Panc1 (cell line): Measurements from ENCODE around the gene PIK3R6. TPM values are rescaled to one million over a fixed set of nuclear protein-coding genes. Genes with fewer than 3 reads are reported as not detected.

Experiments
- ATAC-seq: fragments of 200-7000 bp; cut with Tn5 transposase; 2 replicates; pipeline ENCODE4 v1.9.1; 2020; ENCODE audit warnings: mild to moderate bottlenecking, moderate library complexity
- BruUV-seq: library from RNA; stranded (reverse); fragments of 400-500 nt; replicated peaks from 2 replicates; lab custom pipeline; 2021; lab: Mats Ljungman, UMichigan
- CTCF ChIA-PET: fragments of 300-600 bp; sonication (Branson Sonifier 250); formaldehyde crosslinking; loops from one replicate; lab custom pipeline; 2022; ENCODE audit warnings: antibody characterized with exemption; lab: Charles Lee
- POLR2A ChIA-PET: fragments of 300-600 bp; sonication (Branson Sonifier 250); formaldehyde crosslinking; loops from one replicate; lab custom pipeline; 2022; ENCODE audit warnings: antibody characterized with exemption; lab: Charles Lee
- DNase-seq: peaks from one replicate; pipeline ENCODE4 v3.0.0-alpha.2; 2010; ENCODE audit warnings: low read depth, low spot score
- H3K27ac ChIP-seq: 2 replicates; pipeline ENCODE4 v1.5.1; 2011; ENCODE audit warnings: mild to moderate bottlenecking, low read length, inconsistent platforms
- H3K27me3 ChIP-seq: fragments of 200-500 bp; sonication (Bioruptor generic); 2 replicates; pipeline ENCODE4 v1.6.0; 2014; ENCODE audit warnings: low read length, inconsistent platforms; ENCODE audit not compliant: control insufficient read depth, insufficient read depth
- H3K36me3 ChIP-seq: fragments of 200-500 bp; sonication (Bioruptor generic); 2 replicates; pipeline ENCODE4 v1.5.1; 2014; ENCODE audit warnings: inconsistent platforms, mild to moderate bottlenecking, low read length, moderate library complexity; ENCODE audit not compliant: control insufficient read depth, insufficient read depth
- H3K4me1 ChIP-seq: 2 replicates; pipeline ENCODE4 v1.5.1; 2011; ENCODE audit warnings: inconsistent platforms, mild to moderate bottlenecking, low read length, moderate library complexity; ENCODE audit not compliant: control insufficient read depth, insufficient read depth
- H3K4me3 ChIP-seq, 2 experiments: 2 replicates each; pipeline ENCODE4 v1.5.1; 2011 to 2012; ENCODE audit warnings: low read depth in 2 of 2, low read length in 2 of 2, mild to moderate bottlenecking in 2 of 2, inconsistent platforms in 1 of 2, moderate library complexity in 1 of 2
- H3K9me3 ChIP-seq: fragments of 200-500 bp; sonication (Bioruptor generic); 2 replicates; pipeline ENCODE4 v1.5.1; 2014; ENCODE audit warnings: low read depth, mild to moderate bottlenecking, inconsistent platforms, low read length, moderate library complexity; ENCODE audit not compliant: control insufficient read depth, insufficient read depth
- CTCF ChIP-seq: fragments of 450-650 bp; IDR thresholded peaks from 2 replicates; pipeline ENCODE4 v1.5.1; 2017; ENCODE audit warnings: mild to moderate bottlenecking
- POLR2AphosphoS5 ChIP-seq: IDR thresholded peaks from 2 replicates; pipeline ENCODE4 v1.6.1; 2012; ENCODE audit warnings: mild to moderate bottlenecking, low read depth, low read length, moderate library complexity
- REST ChIP-seq, 2 experiments: IDR thresholded peaks; 2 replicates each; pipeline ENCODE4 v1.6.1; 2011 to 2012; ENCODE audit warnings: low read depth in 2 of 2, control low read depth in 1 of 2, low read length in 1 of 2, mild to moderate bottlenecking in 1 of 2, moderate library complexity in 1 of 2; ENCODE audit not compliant: insufficient read depth in 1 of 2
- SIN3A ChIP-seq: IDR thresholded peaks from 2 replicates; pipeline ENCODE4 v1.6.1; 2012; ENCODE audit warnings: low read depth, mild to moderate bottlenecking, low read length, moderate library complexity, borderline replicate concordance; ENCODE audit not compliant: insufficient read depth
- TCF7L2 ChIP-seq: IDR thresholded peaks from 2 replicates; pipeline ENCODE4 v1.6.1; 2011; ENCODE audit warnings: mild to moderate bottlenecking, low read depth, low read length, inconsistent platforms
- in situ Hi-C: cut with HindIII; loops from 2 replicates; pipeline ENCODE4 v1.10.0; 2016; ENCODE audit warnings: low sequenced_read_pairs, low pct_unique_long_range_greater_than_20kb
- intact Hi-C: fragments of 100-400 bp; cut with micrococcal nuclease; formaldehyde crosslinking; loops from one replicate; pipeline ENCODE4 v1.10.0; 2022; ENCODE audit not compliant: unreplicated experiment
- total RNA-seq: library from RNA; stranded (reverse); gene quantifications from one replicate; pipeline ENCODE4 v1.2.1, GENCODE V29; 2021; ENCODE audit not compliant: unreplicated experiment

Gene PIK3R6
- total RNA-seq, 1 experiment from 2014 or later, result not detected

- intact Hi-C loops (loop anchor here (5.0 kb wide), 1 partner anchor 34 kb away; no protein-coding TSS in a partner anchor), in situ Hi-C loops (no loop called here)
- no peak for TF ChIP-seq REST (IDR thresholded peaks at IDR 0.05; ENCODE audit: insufficient read depth in 1 of 2, low read depth in 2 of 2, low read length in 1 of 2)
- no peak for TF ChIP-seq CTCF
- no peak for TF ChIP-seq SIN3A
- no peak for TF ChIP-seq TCF7L2
- no peak for TF ChIP-seq POLR2AphosphoS5
- BruUV-seq, result no TSS peak
- Histone ChIP-seq H3K4me3 (no peak overlapping the region), H3K36me3 (no peaks in the 10 kb centered on the region), H3K4me1 (no peaks in the 10 kb centered on the region), H3K27me3 (peaks cover 10% of the 10 kb centered on the region; the same call in 1 of the 2 replicates), H3K9me3 (no peaks in the 10 kb centered on the region), H3K27ac (no peak overlapping the region)
- no peak for DNase-seq
- ChIA-PET CTCF (interaction anchor here (0.5 kb wide), 1 partner anchor 171 kb away, joined by 3 read pairs; no protein-coding TSS in a partner anchor), POLR2A (no interaction called here)
- ATAC-seq, result no peak
Observed at GRCh38 chr17:8753136-8753975, 114.1 kb downstream of the PIK3R6 start.

Other genes starting within 250 kb of the PIK3R6 start
- gene MYH10, start 236.9 kb downstream of the PIK3R6 start, total RNA-seq, result 36.5 TPM
- gene CCDC42, start 122.8 kb downstream of the PIK3R6 start, total RNA-seq, result not detected
- gene SPDYE4, start 109.1 kb downstream of the PIK3R6 start, total RNA-seq, result not detected
- gene MFSD6L, start 68.3 kb downstream of the PIK3R6 start, total RNA-seq, result not detected
- gene PIK3R5, start 98.0 kb upstream of the PIK3R6 start, total RNA-seq, result 0.15 TPM
- gene NTN1, start 153.8 kb upstream of the PIK3R6 start, total RNA-seq, result 14.5 TPM